MV-4-11 (cell line): ENCODE results near the gene INSR.

ENCODE experiments used
- DNase-seq: peaks from one replicate; lab custom pipeline; 2025; lab: John Stamatoyannopoulos, UW

Gene INSR

GRCh38 chr19:7295912-7296536 is 1.8 kb upstream of the INSR start:
- no peak for DNase-seq

GRCh38 chr19:7294558-7295212 is 471 bp upstream of the INSR start:
- peak; percentile 83 for DNase-seq

- no peak for DNase-seq
These were observed 1.1 kb downstream of the INSR start for GRCh38 chr19:7292950-7293761.

- DNase-seq, result peak; percentile 20
These were observed 1.8 kb downstream of the INSR start for GRCh38 chr19:7292352-7292949.

GRCh38 chr19:7288977-7289376 is 5.2 kb downstream of the INSR start:
- DNase-seq, result no peak

- DNase-seq, result no peak
These were observed 6.1 kb downstream of the INSR start for GRCh38 chr19:7288131-7288530.

GRCh38 chr19:7287722-7288121 is 6.5 kb downstream of the INSR start:
- DNase-seq, result no peak

- DNase-seq, result no peak
These were observed 13.1 kb downstream of the INSR start for GRCh38 chr19:7280940-7281666.

GRCh38 chr19:7272856-7273578 is 21.2 kb downstream of the INSR start:
- peak; percentile 98 for DNase-seq

GRCh38 chr19:7268705-7269098 is 25.5 kb downstream of the INSR start:
- no peak for DNase-seq

GRCh38 chr19:7267792-7268704 is 26.2 kb downstream of the INSR start:
- peak; percentile 99 for DNase-seq

- peak; percentile 46 for DNase-seq
These were observed 27.4 kb downstream of the INSR start for GRCh38 chr19:7266832-7267231.

GRCh38 chr19:7265963-7266362 is 28.3 kb downstream of the INSR start:
- DNase-seq, result no peak

GRCh38 chr19:7264858-7265257 is 29.4 kb downstream of the INSR start:
- DNase-seq, result no peak

- DNase-seq, result no peak
These were observed 30.7 kb downstream of the INSR start for GRCh38 chr19:7263521-7263920.

- DNase-seq, result no peak
These were observed 31.1 kb downstream of the INSR start for GRCh38 chr19:7263066-7263465.

GRCh38 chr19:7262470-7262869 is 31.7 kb downstream of the INSR start:
- DNase-seq, result no peak

- no peak for DNase-seq
These were observed 34.1 kb downstream of the INSR start for GRCh38 chr19:7260161-7260560.

GRCh38 chr19:7258840-7259395 is 35.3 kb downstream of the INSR start:
- no peak for DNase-seq
